Suppressor macrophage treated with lipopolysaccharide for 1 hour (primary cell): ENCODE results near the gene GOLGA8A.
"Not testable (repeated sequence)": the region's sequence is repeated elsewhere in the genome, so short reads cannot be mapped to it uniquely, and the experiment has no call there.

ENCODE experiments used
- DNase-seq, 3 donors: peaks; one replicate each; pipeline ENCODE4 v3.0.0-alpha.2; 2020 to 2022

GOLGA8A gene

DNA sequence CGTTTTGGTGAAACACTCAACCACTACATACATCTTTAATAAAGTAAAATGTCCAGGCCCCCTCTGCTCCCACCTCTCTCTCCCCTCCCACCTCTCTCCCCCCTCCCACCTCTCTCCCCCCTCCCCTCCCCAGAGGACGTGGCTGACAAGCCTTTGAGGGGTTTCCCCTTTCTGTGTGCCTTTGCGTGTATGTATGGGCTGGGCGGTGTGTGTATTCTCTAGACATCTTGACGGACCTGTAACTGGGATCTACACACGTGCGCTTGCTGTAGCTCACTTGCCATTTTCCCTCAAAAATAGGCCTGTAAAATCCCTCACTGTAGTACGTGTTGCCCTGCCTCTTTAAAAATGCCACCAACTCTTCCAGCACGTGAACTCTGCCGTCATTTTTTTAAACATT is 28.6 kb downstream of the GOLGA8A start:
- DNase-seq = not testable (repeated sequence)

DNA sequence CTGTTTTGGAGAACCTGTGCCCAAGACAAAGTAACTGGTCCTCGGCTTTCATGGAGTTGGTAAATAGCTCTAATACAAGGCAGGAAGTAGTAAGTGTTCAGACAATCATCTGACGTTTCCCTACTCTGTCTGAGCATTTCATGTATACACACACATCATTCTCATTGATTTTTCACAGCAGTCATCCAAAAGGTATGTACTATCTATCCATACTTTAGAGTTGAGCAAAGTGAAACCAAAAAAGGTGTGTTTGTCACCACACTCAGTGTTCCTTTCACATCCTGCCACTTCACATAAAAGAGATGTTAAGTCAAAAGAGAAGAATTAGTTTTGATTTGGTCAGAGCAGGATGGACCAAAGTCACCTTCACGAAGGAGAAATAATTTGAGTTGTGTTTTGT is 33.7 kb downstream of the GOLGA8A start:
- not testable (repeated sequence) for DNase-seq

GRCh38 chr15:34403160-34403598 is 34.4 kb downstream of the GOLGA8A start:
- DNase-seq = not testable (repeated sequence)

GRCh38 chr15:34397637-34398259 is 39.9 kb downstream of the GOLGA8A start:
- DNase-seq = not testable (repeated sequence)

DNA sequence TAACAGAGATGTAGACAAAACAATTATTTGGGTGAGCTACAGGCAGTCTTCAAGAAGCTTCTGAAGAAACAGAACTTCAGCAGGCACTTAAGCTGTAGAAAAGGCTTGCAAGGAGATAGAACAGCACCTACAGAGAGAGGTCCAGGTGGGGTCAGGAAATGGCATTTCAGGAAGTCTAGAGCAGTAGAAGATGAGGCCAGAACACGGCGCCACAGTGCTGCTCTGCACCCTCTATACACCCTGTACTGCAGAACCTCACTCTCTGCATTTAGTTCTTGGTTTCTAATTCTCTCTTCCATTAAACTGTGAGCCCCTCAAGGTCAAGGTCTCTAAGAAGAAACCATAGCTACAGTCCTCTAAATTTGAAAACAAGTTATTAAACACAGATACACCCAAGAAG is 44.6 kb downstream of the GOLGA8A start:
- not testable (repeated sequence) for DNase-seq

- not testable (repeated sequence) for DNase-seq
These were observed 48.0 kb downstream of the GOLGA8A start for GRCh38 chr15:34389594-34390086.
